ENCODE data around the gene SLC39A2.

- TF ChIP-seq, protein P1, sequence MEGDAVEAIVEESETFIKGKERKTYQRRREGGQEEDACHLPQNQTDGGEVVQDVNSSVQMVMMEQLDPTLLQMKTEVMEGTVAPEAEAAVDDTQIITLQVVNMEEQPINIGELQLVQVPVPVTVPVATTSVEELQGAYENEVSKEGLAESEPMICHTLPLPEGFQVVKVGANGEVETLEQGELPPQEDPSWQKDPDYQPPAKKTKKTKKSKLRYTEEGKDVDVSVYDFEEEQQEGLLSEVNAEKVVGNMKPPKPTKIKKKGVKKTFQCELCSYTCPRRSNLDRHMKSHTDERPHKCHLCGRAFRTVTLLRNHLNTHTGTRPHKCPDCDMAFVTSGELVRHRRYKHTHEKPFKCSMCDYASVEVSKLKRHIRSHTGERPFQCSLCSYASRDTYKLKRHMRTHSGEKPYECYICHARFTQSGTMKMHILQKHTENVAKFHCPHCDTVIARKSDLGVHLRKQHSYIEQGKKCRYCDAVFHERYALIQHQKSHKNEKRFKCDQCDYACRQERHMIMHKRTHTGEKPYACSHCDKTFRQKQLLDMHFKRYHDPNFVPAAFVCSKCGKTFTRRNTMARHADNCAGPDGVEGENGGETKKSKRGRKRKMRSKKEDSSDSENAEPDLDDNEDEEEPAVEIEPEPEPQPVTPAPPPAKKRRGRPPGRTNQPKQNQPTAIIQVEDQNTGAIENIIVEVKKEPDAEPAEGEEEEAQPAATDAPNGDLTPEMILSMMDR (IDR thresholded peaks at IDR 0.05), result no peak
- no peak for TF ChIP-seq POLR2A (IDR thresholded peaks at IDR 0.05)
Observed at GRCh38 chr14:20986811-20987210, 12.3 kb upstream of the SLC39A2 start.

Measured in transverse colon (tissue), 3 donors.